H7 (cell line): ENCODE measurements around the gene GSTO1. TPM values are rescaled to one million over a fixed set of nuclear protein-coding genes. Genes with fewer than 3 reads are reported as not detected.

Source experiments
- DNase-seq: peaks from one replicate; pipeline ENCODE4 v3.0.0; 2012
- H3K27me3 ChIP-seq: 2 replicates; pipeline ENCODE4 v1.6.0; 2011; ENCODE audit warnings: mild to moderate bottlenecking, low read length; ENCODE audit not compliant: control insufficient read depth, insufficient read depth
- H3K36me3 ChIP-seq: replicated peaks from 2 replicates; pipeline ENCODE4 v1.5.1; 2011; ENCODE audit warnings: low read length; ENCODE audit not compliant: control insufficient read depth, insufficient read depth
- H3K4me3 ChIP-seq: 2 replicates; pipeline ENCODE4 v1.5.1; 2011; ENCODE audit warnings: low read depth, mild to moderate bottlenecking, control low read depth, low read length, moderate library complexity; ENCODE audit not compliant: insufficient read depth
- total RNA-seq: library from RNA; depleted of rRNA; stranded (reverse); fragments of >200 nt; shearing (Covaris generic); gene quantifications from 2 replicates; pipeline ENCODE4 v1.2.3, GENCODE V29; 2014

GSTO1 gene
- total RNA-seq, 1 experiment from 2014 or later = 130 TPM

DNA sequence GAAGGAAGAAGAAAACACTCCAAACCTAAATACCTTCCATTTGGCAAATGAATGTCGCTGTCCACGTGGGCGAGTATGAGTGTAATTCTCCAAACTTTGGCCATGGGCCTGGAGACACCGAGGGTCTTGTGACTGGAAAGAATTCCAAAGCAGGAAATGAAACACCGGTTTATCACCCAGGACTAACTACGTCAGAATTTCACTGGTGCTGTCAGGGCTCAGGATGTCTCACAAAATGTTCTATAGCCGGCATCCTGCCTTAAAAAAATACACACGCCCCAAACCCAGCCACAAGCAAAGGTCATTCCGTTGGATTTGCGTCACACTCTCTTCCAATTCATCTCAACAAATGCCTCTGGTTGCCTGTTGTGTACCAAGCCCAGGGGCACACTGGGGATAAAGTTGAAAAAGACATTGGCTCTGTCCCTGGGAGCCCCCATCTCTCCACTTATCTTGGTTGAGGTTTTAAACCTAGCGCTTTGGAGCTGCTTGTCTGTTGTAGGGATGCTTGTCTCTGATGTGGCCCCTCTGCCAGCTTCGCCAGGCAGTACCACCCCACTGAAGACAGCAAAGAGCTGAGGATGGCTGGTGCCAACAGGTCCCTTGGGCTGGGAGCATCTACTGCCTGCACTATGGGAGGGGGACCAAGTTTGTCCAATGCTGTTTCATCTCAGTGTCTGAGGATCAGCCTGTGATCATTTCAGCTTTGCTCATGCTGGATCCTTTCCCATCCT, 45.5 kb downstream of the GSTO1 start:
- H3K4me3 ChIP-seq = no peak overlapping the region
- no peak for DNase-seq
- no peaks in the 10 kb centered on the region; the same call in 1 of the 2 replicates for H3K27me3 ChIP-seq
- H3K36me3 ChIP-seq = peaks cover 3% of the 10 kb centered on the region

DNA sequence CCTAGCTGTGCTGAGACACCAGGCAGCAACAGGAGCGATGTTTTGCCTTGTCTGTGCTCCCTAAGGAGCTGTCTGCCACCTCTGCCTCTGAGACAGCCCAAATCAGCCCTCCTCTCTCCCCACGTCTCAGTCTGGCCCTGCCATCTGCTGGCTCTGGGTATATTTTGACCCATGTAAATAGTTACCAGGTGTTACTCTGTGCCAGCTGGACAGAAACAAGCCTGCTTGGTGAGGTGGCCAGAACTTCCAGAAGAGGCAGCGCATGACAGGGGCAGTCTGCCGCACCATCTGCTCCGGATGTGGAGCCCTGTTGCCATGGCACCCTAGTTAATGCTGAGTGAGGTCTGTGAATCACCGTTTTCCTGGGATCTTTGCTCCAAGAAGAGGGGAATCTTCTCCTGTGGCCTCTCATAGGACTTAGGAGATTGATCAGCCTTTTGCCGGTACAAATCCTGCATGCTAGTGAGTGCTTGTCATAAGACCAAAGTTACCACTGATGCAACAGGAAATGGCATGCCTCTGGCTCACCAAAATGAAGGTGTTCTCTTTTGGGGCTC, 46.1 kb downstream of the GSTO1 start:
- Histone ChIP-seq H3K36me3 (peaks cover 1% of the 10 kb centered on the region), H3K4me3 (no peak overlapping the region), H3K27me3 (no peaks in the 10 kb centered on the region)
- no peak for DNase-seq

DNA sequence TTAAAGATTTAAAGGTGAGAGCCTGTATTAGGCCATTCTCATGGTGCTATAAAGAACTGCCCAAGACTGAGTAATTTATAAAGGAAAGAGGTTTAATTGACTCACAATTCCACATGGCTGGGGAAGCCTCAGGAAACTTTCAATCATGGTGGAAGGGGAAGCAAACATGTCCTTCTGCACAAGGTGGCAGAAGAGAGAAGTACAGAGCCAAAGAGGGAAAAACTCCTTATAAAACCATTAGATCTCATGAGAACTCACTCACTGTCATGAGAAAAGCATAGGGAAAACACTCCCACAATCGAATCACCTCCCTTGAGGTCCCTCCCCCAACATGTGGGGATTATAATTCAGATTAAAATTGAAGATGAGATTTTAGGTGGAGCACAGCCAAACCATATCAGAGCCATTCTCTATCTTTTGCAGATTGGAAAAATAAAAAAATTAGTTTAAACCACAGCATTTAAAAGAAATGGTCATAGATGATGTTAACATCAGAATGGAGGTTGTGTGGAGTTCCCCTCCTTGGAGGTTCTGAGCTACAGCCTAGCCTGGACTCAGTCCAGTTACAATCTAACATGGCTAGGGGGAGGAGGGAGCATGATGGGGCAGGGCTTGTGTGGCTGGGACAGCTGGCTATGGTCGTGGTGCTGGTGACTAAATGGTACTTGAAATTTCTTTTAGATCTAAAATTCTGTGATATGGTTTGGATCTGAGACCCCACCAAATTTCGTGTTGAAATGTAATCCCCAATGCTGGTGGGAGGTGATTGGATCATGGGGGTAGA, 47.4 kb downstream of the GSTO1 start:
- H3K27me3 ChIP-seq = no peaks in the 10 kb centered on the region
- H3K36me3 ChIP-seq = peaks cover 1% of the 10 kb centered on the region
- DNase-seq = no peak
- H3K4me3 ChIP-seq = no peak overlapping the region

DNA sequence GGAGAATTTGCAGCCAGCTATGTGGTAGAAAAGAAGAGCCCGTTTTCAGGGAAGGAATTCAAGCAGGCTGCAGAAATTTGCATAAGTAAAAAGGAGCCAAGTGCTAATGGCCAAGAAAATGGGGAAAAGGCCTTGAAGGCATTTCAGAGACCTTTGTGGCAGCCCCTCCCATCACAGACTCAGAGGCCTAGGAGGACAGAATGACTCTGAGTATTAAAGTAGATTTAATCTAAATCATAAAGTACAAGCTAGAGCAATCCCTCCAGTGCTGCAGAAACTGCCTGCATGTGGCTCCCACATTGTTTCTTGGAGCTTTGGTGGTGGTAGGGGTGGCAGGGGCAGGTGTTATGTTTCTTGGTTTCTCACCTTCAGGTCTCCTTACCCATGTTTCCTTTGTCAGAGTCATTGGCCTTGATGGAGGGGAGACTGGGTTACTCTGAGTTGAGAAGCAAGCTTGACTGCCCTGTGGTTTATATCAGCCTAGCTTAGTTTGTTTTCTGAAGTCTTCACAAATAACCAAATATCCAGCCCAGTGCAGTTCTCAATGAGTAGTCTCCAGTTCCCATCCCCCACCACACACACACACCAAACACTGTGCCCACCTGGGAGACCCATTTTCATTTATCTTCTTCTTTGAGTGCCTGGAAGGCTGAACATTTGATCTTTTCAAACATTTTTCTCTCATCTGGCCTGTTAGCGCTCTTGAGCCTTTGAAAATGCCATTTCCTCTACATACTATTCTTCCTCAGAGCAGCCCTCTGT, 49.1 kb downstream of the GSTO1 start:
- no peak for DNase-seq
- no peaks in the 10 kb centered on the region for H3K27me3 ChIP-seq
- no peak overlapping the region for H3K4me3 ChIP-seq
- H3K36me3 ChIP-seq = peaks cover 3% of the 10 kb centered on the region

DNA sequence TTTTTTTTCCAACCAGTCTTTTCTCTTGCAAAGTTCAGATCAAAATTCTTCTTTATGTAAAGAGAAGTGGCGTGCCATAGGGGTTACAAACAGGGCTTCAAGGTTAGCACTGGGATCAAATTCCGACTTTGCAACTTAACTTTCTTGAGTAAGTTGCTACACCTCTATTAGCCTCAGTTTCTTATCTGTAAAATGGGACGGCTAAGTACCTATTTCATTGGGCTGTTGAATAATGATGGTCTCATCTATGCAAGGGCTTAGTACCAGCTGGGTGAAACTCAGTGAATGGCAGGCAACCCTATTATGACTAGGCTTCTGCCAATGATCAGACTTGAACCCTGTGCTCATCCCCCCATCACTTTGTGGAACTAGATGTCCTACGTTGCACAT, 49.7 kb downstream of the GSTO1 start:
- H3K27me3 ChIP-seq = no peaks in the 10 kb centered on the region
- H3K36me3 ChIP-seq = peaks cover 3% of the 10 kb centered on the region
- no peak overlapping the region for H3K4me3 ChIP-seq
- no peak for DNase-seq

DNA sequence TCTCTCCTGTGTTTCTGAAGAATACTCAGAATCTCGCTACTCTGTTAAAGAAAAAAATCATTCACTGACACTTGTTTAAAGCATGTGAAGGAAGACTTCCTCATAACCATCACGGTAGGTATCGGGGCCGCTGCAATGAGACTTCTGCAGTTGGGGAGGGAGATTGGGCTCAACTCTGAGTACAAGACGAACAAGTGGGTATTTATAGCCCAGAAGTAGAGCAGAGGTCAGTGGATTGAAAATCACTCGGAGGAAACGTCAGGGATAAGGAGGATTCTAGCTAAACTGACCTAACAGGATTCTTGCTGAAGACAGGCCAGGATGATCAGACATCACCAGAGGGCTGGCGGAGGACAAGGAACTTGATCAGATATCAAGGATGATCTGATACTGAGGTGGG, 50.2 kb downstream of the GSTO1 start:
- DNase-seq = no peak
- Histone ChIP-seq H3K4me3 (no peak overlapping the region), H3K27me3 (no peaks in the 10 kb centered on the region), H3K36me3 (peaks cover 3% of the 10 kb centered on the region)

DNA sequence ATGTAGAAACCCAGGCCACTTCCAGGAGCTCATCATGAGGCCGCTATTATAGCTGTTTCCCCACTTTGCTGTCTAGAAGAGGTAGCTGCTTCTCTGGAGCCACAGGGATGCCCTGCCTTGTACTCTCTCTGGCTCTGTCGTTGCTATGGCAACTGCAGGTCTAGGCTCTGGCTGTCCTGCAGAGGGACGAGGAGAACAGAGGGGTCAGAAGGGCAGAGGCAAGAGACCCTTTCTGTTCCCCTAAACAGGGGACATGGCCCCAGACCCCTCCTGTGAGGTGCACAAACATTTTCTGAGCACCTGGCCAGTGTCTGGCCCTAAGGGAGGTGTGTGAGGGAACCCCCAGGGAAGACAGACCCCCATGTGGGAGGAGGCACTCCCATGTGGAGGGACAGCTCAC, 52.2 kb downstream of the GSTO1 start:
- Histone ChIP-seq H3K27me3 (no peaks in the 10 kb centered on the region), H3K36me3 (peaks cover 2% of the 10 kb centered on the region; the same call in 1 of the 2 replicates), H3K4me3 (no peak overlapping the region)
- peak; percentile 78 for DNase-seq

DNA sequence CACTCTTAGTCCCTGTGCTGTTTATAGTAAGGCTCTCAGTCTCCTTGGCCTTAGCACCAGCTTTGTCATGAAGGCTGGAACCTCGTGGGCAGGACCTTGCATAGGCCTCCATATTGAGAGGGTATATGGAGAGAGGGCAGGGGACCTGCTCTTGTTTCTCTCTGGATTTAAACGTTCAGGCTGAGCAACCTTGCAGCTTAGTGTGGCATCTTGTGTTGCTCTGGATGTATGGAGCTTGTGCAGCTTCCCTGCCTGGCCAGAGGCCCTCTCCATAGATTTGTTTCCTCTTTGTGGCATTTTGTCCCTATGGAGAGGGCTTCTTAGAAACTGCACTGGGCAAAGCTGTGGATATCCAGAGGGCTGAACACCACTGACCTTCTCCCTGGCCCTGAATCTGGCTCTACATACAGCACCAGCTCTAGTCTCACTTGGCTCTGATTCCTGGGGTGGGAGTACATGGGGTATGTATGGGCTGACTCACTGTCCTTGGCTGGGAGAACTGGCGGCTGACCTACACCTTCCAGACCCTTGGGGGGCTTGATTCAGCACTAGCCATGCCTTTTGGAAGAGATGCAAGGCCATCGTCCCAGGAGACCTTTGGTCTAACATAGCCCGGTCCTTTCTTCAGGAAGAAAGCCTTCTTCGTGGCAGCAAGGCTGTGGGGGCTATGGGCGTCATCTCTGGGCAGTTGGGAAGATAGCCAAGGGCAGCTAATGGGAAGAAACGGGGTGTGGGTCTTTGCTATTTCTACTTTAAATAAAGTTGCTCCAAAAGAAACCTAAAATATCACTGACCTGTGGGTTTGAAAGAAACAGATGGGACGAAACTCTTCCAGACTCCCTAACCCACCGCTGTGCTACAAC, 53.1 kb downstream of the GSTO1 start:
- DNase-seq = no peak

DNA sequence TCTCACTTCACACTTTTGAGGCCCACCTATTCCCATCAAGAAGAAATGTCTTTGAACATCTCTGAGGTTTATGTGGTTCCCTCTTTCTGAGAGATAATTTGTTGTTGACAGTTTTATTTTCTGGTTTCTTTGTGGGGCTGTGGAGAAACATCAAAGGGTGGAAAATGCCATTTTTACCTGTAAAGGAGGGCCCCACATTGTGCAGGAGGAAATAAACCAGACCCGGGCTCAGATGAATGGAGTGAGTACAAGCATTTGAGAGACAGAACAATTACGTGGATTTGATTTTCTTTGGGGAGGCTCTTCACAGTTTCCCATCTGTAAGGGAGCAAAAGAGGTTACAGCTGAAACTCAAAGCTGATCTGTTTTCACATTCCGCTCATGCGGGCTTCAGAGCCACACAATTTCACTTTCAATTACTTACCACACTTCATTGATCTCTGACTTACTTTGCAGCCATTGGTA, 53.8 kb downstream of the GSTO1 start:
- peaks cover 10% of the 10 kb centered on the region for H3K36me3 ChIP-seq

More for the DNA sequence above, 53.1 kb downstream of the GSTO1 start:
- Histone ChIP-seq H3K36me3 (peaks cover 5% of the 10 kb centered on the region; the same call in 1 of the 2 replicates), H3K4me3 (no peak overlapping the region), H3K27me3 (no peaks in the 10 kb centered on the region)

DNA sequence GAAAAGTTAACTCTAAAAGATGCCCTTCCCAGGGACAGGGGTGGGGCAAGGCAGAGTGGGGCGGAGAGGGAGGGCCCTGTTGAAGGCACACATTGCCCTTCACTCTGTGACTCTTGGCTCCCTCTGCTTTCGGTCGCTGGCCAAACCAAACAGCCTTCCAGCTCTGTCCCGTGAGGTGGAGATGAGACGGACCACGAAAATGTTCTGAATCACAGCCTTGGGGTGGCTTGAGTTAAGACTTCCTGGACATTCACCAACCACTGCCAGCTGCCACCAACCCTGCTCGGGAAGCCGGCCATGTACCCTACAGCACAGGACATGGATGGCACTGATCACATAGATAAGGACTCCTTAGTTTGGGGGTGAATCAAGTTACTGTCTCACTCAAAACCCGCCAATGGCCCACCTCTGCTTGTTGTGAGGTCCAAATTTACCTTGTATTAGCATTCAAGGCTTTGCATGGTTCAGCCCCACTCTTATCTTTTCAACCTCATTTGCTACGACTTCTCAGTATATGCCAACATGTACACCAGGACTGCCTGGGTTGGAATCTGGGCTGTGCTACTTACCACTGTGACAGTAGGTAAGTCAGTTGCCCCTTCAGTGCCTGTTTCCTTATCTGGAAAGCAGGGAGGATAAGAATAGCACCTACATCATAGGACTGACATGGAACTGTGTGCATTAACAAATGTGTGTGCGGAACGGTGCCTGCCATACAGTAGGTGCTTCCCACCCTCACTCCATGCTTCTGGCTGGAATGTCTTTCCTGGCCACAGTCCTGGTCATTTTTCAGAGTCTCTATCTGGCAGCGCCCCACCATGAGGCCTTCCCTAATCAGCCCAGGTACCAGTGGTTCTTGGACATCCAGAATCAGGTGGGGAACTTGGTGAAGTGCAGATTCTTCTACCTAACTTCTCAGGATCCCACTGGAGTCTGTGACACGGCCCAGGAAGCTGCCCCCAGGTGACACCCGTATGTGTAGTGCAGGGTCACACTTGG, 55.6 kb downstream of the GSTO1 start:
- no peak overlapping the region for H3K4me3 ChIP-seq
- H3K36me3 ChIP-seq = peaks cover 22% of the 10 kb centered on the region
- peak; percentile 29 for DNase-seq
- no peaks in the 10 kb centered on the region for H3K27me3 ChIP-seq

More for the DNA sequence above, 53.8 kb downstream of the GSTO1 start:
- no peaks in the 10 kb centered on the region for H3K27me3 ChIP-seq
- no peak overlapping the region for H3K4me3 ChIP-seq
- no peak for DNase-seq

DNA sequence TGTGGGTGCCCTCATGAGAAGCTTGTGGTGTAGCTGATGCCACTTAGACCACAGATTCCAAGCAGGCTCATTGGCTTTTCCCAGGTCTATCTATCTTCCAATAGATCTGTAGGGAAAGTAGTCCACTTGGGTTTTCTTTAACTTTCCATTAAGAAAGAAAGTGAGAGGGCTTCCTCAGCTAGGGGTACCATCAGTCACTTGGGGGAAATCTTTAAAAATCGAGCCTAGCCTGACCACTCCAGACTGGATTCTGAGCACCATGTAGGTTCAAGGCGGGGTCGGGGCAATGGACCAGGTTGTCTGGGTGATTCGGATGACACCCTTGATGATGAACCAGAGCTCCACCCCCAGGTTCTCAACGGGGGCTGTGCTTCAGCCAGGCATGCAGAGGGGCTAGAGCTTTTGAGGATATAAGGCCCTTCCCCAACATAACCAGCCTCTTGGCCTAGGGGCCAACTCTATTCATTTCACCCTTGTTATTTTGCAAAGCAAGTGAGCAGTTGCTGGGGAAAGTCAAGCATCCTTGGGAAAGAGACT, 56.6 kb downstream of the GSTO1 start:
- peaks cover 22% of the 10 kb centered on the region for H3K36me3 ChIP-seq
- H3K4me3 ChIP-seq = no peak overlapping the region
- peak; percentile 24 for DNase-seq
- no peaks in the 10 kb centered on the region for H3K27me3 ChIP-seq

DNA sequence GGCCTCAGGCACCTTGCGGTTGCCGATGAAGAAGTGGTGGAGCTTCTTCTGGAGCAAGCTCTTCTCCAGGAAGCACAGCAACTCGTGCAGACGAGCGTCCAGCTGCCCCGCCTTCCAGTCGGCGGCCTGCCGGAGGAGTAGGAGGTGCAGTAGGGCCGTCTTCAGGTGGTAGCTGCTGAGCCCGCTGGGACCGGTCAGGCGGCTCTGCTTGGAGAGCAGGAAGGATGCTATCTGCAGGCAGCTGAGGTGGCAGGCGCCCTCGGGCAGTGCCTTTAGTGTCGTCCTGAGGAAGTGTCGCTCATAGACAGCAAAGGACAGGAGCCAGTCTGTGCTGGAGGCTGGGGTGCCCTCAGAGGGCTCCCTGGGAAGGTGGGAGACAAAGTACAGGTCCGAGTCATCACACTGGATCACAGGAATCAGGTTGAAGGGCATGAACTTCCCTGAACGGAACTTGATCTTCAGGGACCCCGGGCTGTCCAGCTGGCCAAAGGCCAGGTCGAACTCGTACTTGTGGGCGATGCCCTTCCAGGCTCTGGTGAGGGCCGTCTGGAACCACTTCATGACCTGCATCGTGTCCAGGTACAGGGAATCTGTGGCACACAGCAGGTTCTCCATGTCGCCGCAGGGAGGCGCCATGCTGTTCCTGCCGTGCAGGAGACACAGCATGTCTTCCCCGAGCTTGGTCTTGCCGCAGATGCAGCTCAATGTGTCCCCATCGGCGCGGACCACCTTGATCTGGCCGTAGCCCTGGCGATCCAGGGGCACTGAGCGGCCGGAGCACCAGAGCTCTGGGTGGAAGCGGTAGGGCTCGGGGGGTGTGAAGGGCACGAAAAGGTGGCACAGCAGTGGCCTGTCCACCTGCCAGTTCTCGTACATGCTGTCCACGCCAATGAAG, 60.1 kb downstream of the GSTO1 start:
- no peak overlapping the region for H3K4me3 ChIP-seq
- DNase-seq = no peak
- H3K27me3 ChIP-seq = no peaks in the 10 kb centered on the region
- H3K36me3 ChIP-seq = peaks cover 22% of the 10 kb centered on the region
